HG03064 (cell line): Measurements from ENCODE around the gene APOC1.
A peak's percentile ranks its signal among the peaks of the same experiment; 100 is the strongest.

Experiments used
- ATAC-seq: cut with Tn5 transposase; IDR thresholded peaks from one replicate; pipeline ENCODE4 v1.9.1; 2021; ENCODE audit warnings: low read depth; ENCODE audit not compliant: unreplicated experiment

Gene APOC1

GRCh38 chr19:44954278-44954648, 39.9 kb downstream of the APOC1 start:
- ATAC-seq, result no peak

GRCh38 chr19:44954649-44955504, 40.5 kb downstream of the APOC1 start, which contains the start of gene CLPTM1:
CLPTM1 (plus strand) TSS chr19:44955380; CDS start chr19:44955396, 16 bp downstream.
- ATAC-seq, result peak; percentile 61

- no peak for ATAC-seq
These were observed 41.4 kb downstream of the APOC1 start for GRCh38 chr19:44955505-44956439.

- no peak for ATAC-seq
These were observed 43.1 kb downstream of the APOC1 start for GRCh38 chr19:44957526-44957925.

- ATAC-seq, result no peak
These were observed 43.7 kb downstream of the APOC1 start for GRCh38 chr19:44958090-44958489.

- ATAC-seq, result no peak
These were observed 45.3 kb downstream of the APOC1 start for GRCh38 chr19:44959691-44960090.

- no peak for ATAC-seq
These were observed 46.7 kb downstream of the APOC1 start for GRCh38 chr19:44960906-44961728.

GRCh38 chr19:44961821-44962220, 47.4 kb downstream of the APOC1 start:
- no peak for ATAC-seq

GRCh38 chr19:44968118-44968517, 53.7 kb downstream of the APOC1 start:
- no peak for ATAC-seq

- no peak for ATAC-seq
These were observed 54.3 kb downstream of the APOC1 start for GRCh38 chr19:44968670-44969069.
